Ovary (tissue), 9 donors: Measurements from ENCODE around the gene RAB40C. TPM values are rescaled to one million over a fixed set of nuclear protein-coding genes. Genes with fewer than 3 reads are reported as not detected.

Source experiments
- DNase-seq, 5 donors: peaks; one replicate each; pipeline ENCODE4 v3.0.0-alpha.2; 2019 to 2020
- H3K27ac ChIP-seq, 2 donors: fragments of 200-600 bp; one replicate each; pipeline versions ENCODE4 v1.5.1 to v1.8.0; 2019 to 2022
- H3K27me3 ChIP-seq: fragments of 200-600 bp; one replicate; pipeline ENCODE4 v1.8.0; 2022
- H3K36me3 ChIP-seq: fragments of 200-600 bp; sonication (generic); one replicate; pipeline ENCODE4 v1.5.1; 2019
- H3K4me1 ChIP-seq: one replicate; pipeline ENCODE4 v1.8.1; 2013; ENCODE audit warnings: mild to moderate bottlenecking, moderate library complexity; ENCODE audit not compliant: insufficient read depth
- H3K4me3 ChIP-seq: fragments of 200-600 bp; sonication (generic); one replicate; pipeline ENCODE4 v1.5.1; 2017
- H3K9me3 ChIP-seq, 2 donors: fragments of 200-600 bp in 1 of 2; sonication (generic) in 1 of 2; one replicate each; pipeline versions ENCODE4 v1.5.1 to v1.8.1; 2013 to 2019; ENCODE audit warnings: mild to moderate bottlenecking in 1 of 2, moderate library complexity in 1 of 2
- CTCF ChIP-seq, 3 donors: fragments of 450-650 bp in 2 of 3; fragments of 200-600 bp in 1 of 3; IDR thresholded peaks; one replicate each; pipeline versions ENCODE4 v1.5.1 to v1.8.0; 2016 to 2022; ENCODE audit warnings: antibody characterized with exemption in 3 of 3, mild to moderate bottlenecking in 1 of 3
- EP300 ChIP-seq: sonication (generic); formaldehyde crosslinking; IDR thresholded peaks from one replicate; pipeline ENCODE4 v1.6.1; 2017; ENCODE audit warnings: antibody characterized with exemption
- POLR2A ChIP-seq: fragments of 450-650 bp; IDR thresholded peaks from one replicate; pipeline ENCODE4 v1.6.1; 2017; ENCODE audit warnings: antibody characterized with exemption, mild to moderate bottlenecking, moderate library complexity
- WGBS, 3 donors: extraction: QIAGEN DNeasy Blood & Tissue Kit in 1 of 3; methylation state at CpG; one replicate each; pipeline versions ENCODE4 v1.1.5 to v1.1.7; 2013 to 2017; 5-methylcytosine and 5-hydroxymethylcytosine counted together
- intact Hi-C, 4 donors: fragments of 100-400 bp; cut with DNase I; formaldehyde crosslinking; loops; one replicate each; pipeline versions ENCODE4 v1.11.0 to v1.15.1; 2022 to 2023
- polyA plus RNA-seq, 2 donors: library from polyadenylated mRNA; stranded (reverse); fragments of 200-250 nt in 1 of 2; fragments of 350-450 nt in 1 of 2; fragmentation: Illumina TruSeq in 1 of 2; extraction: RNeasy Lipid Tissue Mini Kit (QIAGEN cat#74804) in 1 of 2; gene quantifications; one replicate each; pipeline ENCODE4 v1.2.3, GENCODE V29; 2013 to 2014
- total RNA-seq, 7 donors: library from RNA; depleted of rRNA in 2 of 7; stranded (reverse); fragments of >200 nt in 2 of 7; fragmentation: NEBNext Ultra II Directional in 3 of 7; extraction: Animal tissue kit (Norgen Biotek cat#: 25700) in 3 of 7; gene quantifications; one replicate each; pipeline versions ENCODE4 v1.1.0 to v1.2.4, GENCODE V29; 2016 to 2023
- donor health status: DM: no; HTN: no; CAD: no; lungs with moderate emphysema.
- donor health status: DM: no; HTN: no; CAD: no.
- donor health status: Bipolar disorder and iron deficiency.
- donor health status: DM: yes; HTN: yes; CAD: no.
- donor health status: DM: no; HTN: no; CAD: no.
- donor health status: DM: yes; HTN: yes; CAD: no.

Gene RAB40C
- total and polyA plus RNA-seq, 9 donors = 1.9 to 24.1 (median 21.0) TPM

DNA sequence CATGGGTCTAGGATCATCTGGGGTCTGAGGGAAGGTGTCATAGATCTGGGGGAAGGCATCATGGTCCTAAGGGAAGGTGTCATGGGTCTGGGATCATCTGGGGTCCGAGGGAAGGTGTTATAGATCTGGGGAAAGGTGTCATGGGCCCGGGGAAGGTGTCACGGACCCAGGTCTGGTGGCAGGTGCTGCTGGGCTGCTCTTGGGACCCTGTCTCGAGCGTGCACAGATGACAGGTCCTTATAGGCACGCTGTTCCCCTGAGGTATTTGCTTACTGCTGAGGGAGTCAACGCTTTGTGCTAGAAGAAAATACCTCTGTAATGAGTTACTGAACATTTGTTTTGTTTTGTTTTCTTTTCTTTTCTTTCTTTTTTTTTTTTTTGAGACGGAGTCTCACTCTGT, 1.4 kb downstream of the RAB40C start:
- Histone ChIP-seq H3K36me3 (no peaks in the 10 kb centered on the region), H3K9me3 (no peaks in the 10 kb centered on the region), H3K27ac (no peak overlapping the region), H3K4me1 (peaks cover 13% of the 10 kb centered on the region), H3K27me3 (no peaks in the 10 kb centered on the region), H3K4me3 (peak overlapping the region; percentile 86)
- 68 to 83% (median 71%) methylated on average over 8 of the region's 8 CpGs for WGBS, 3 donors
- DNase-seq = no peak
- TF ChIP-seq POLR2A = no peak
- no peak for TF ChIP-seq CTCF (IDR thresholded peaks at IDR 0.05)
- TF ChIP-seq EP300 = no peak
- intact Hi-C loops = loop anchor here in 2 of 4 donors (5.0 kb wide), 2 partner anchors 36 to 46 kb away; partner anchors contain the start of gene METTL26 (in 1 of the 2)

DNA sequence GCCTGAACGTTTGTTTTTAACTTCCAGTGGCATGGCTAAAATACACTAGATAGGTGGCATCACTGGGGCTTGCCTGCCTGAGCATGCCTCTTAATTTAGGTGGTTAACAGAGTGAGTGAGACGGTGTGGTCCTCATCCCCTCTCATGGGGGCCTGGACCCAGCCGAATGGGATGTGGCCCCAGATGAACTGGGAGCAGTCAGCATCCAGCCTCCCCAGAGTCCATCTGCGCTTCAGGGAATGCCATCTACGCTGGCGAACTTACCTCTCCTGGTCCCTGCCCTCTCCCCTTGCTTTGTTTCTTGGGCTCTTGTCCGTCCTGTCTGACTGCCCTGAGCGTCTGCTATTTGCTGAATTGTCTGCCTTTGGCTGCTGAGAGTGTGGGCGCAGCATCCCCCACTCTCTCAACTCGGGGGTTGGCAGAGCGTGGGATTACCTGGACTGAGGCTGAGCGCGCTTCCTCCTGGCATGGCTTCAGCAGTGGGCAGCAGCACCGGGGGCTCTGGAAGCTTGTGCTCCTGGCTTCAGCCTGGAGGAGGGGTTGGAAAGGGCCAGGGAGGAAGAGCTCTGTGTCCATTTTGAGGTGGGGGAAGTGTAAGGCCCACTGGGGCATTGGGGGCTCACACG, 2.1 kb downstream of the RAB40C start:
- no peaks in the 10 kb centered on the region for H3K36me3 ChIP-seq
- 84 to 86% (median 85%) methylated on average over 15 of the region's 15 CpGs for WGBS, 3 donors
- no peak overlapping the region for H3K4me3 ChIP-seq
- intact Hi-C loops = loop anchor here in 2 of 4 donors (5.0 kb wide), 2 partner anchors 35 to 45 kb away; partner anchors contain the start of gene METTL26 (in 1 of the 2)
- DNase-seq = peak in 1 of 5 donors; percentile 29
- H3K9me3 ChIP-seq = no peaks in the 10 kb centered on the region
- H3K27ac ChIP-seq = no peak overlapping the region
- H3K27me3 ChIP-seq = no peaks in the 10 kb centered on the region
- H3K4me1 ChIP-seq = peaks cover 13% of the 10 kb centered on the region
- TF ChIP-seq EP300 (no peak), CTCF (IDR thresholded peaks at IDR 0.05) (no peak), POLR2A (no peak)

GRCh38 chr16:592518-593306, 2.8 kb downstream of the RAB40C start:
- H3K4me1 ChIP-seq = peaks cover 13% of the 10 kb centered on the region
- no peaks in the 10 kb centered on the region for H3K27me3 ChIP-seq
- H3K27ac ChIP-seq = no peak overlapping the region
- H3K9me3 ChIP-seq = no peaks in the 10 kb centered on the region
- intact Hi-C loops = loop anchor here in 2 of 4 donors (5.0 kb wide), 2 partner anchors 35 to 45 kb away; partner anchors contain the start of gene METTL26 (in 1 of the 2)
- 75 to 80% (median 79%) methylated on average over 23 to 24 of the region's 24 CpGs for WGBS, 3 donors
- DNase-seq = peak in 1 of 5 donors; percentile 39
- TF ChIP-seq CTCF (IDR thresholded peaks at IDR 0.05) = no peak
- TF ChIP-seq EP300 = no peak
- no peak for TF ChIP-seq POLR2A
- no peaks in the 10 kb centered on the region for H3K36me3 ChIP-seq
- no peak overlapping the region for H3K4me3 ChIP-seq

- DNase-seq = no peak
- peaks cover 8% of the 10 kb centered on the region for H3K4me1 ChIP-seq
- intact Hi-C loops = loop anchor here in 2 of 4 donors (5.0 kb wide), 2 partner anchors 34 to 44 kb away; partner anchors contain the start of gene METTL26 (in 1 of the 2)
- no peaks in the 10 kb centered on the region for H3K9me3 ChIP-seq
- no peak overlapping the region for H3K27ac ChIP-seq
- H3K27me3 ChIP-seq = no peaks in the 10 kb centered on the region
- WGBS, 3 donors = 86 to 89% (median 87%) methylated on average over 9 of the region's 9 CpGs
- H3K36me3 ChIP-seq = no peaks in the 10 kb centered on the region
- no peak overlapping the region for H3K4me3 ChIP-seq
- TF ChIP-seq EP300 (no peak), POLR2A (no peak), CTCF (IDR thresholded peaks at IDR 0.05) (no peak)
Measured at GRCh38 chr16:593406-593805, 3.5 kb downstream of the RAB40C start.
